Caco-2 (cell line): ENCODE measurements around the gene DHX57. TPM values are rescaled to one million over a fixed set of nuclear protein-coding genes. Genes with fewer than 3 reads are reported as not detected.

ENCODE experiments used
- BruUV-seq: library from RNA; stranded (reverse); fragments of 400-500 nt; replicated peaks from 2 replicates; lab custom pipeline; 2021; lab: Mats Ljungman, UMichigan
- CTCF ChIA-PET: fragments of 300-600 bp; sonication (Branson Sonifier 250); formaldehyde crosslinking; loops from one replicate; lab custom pipeline; 2022; ENCODE audit warnings: antibody characterized with exemption; lab: Charles Lee
- POLR2A ChIA-PET: fragments of 300-600 bp; sonication (Branson Sonifier 250); formaldehyde crosslinking; loops from one replicate; lab custom pipeline; 2022; ENCODE audit warnings: antibody characterized with exemption; lab: Charles Lee
- DNase-seq, 2 experiments: peaks; one replicate each; pipeline versions ENCODE4 v3.0.0 to v3.0.0-alpha.2; 2020 to 2022
- H3K27me3 ChIP-seq: replicated peaks from 2 replicates; pipeline ENCODE4 v1.6.0; 2011; ENCODE audit warnings: low read length; ENCODE audit not compliant: control insufficient read depth, insufficient read depth
- H3K36me3 ChIP-seq: 2 replicates; pipeline ENCODE4 v1.5.1; 2011; ENCODE audit warnings: low read length; ENCODE audit not compliant: control insufficient read depth, insufficient read depth
- H3K4me1 ChIP-seq: fragments of 250-450 bp; sonication (Bioruptor Pico); 2 replicates; pipeline ENCODE4 v1.5.1; 2020; ENCODE audit warnings: mild to moderate bottlenecking
- H3K4me3 ChIP-seq: 2 replicates; pipeline ENCODE4 v1.5.1; 2011; ENCODE audit warnings: low read depth, mild to moderate bottlenecking, control low read depth, low read length
- H3K9me3 ChIP-seq: fragments of 250-450 bp; sonication (Bioruptor Pico); 2 replicates; pipeline ENCODE4 v1.5.1; 2020; ENCODE audit warnings: mild to moderate bottlenecking, moderate library complexity
- H3K27ac Mint-ChIP-seq: one replicate; pipeline ENCODE4 v1.8.0; 2022; ENCODE audit warnings: mixed read lengths; ENCODE audit not compliant: unreplicated experiment
- H3K27me3 Mint-ChIP-seq: one replicate; pipeline ENCODE4 v1.8.0; 2022; ENCODE audit warnings: mixed read lengths; ENCODE audit not compliant: insufficient read depth, unreplicated experiment
- H3K36me3 Mint-ChIP-seq: one replicate; pipeline ENCODE4 v1.8.0; 2022; ENCODE audit warnings: mild to moderate bottlenecking, mixed read lengths; ENCODE audit not compliant: insufficient read depth, unreplicated experiment
- H3K4me1 Mint-ChIP-seq: one replicate; pipeline ENCODE4 v1.8.0; 2022; ENCODE audit warnings: low read depth, mixed read lengths; ENCODE audit not compliant: unreplicated experiment
- H3K4me3 Mint-ChIP-seq: one replicate; pipeline ENCODE4 v1.8.0; 2022; ENCODE audit warnings: mild to moderate bottlenecking, moderate library complexity, mixed read lengths; ENCODE audit not compliant: unreplicated experiment
- H3K9me3 Mint-ChIP-seq: one replicate; pipeline ENCODE4 v1.8.0; 2022; ENCODE audit warnings: mixed read lengths; ENCODE audit not compliant: unreplicated experiment
- CTCF ChIP-seq, 2 experiments: fragments of 200-600 bp in 1 of 2; IDR thresholded peaks; 1 replicate in 1 of 2; 2 replicates in 1 of 2; pipeline versions ENCODE4 v1.5.1 to v1.8.0; 2011 to 2022; ENCODE audit warnings: antibody characterized with exemption in 1 of 2, control low read depth in 1 of 2, inconsistent platforms in 1 of 2, low read depth in 1 of 2, low read length in 1 of 2, mild to moderate bottlenecking in 1 of 2, moderate library complexity in 1 of 2; ENCODE audit not compliant: insufficient read depth in 1 of 2, severe bottlenecking in 1 of 2, unreplicated experiment in 1 of 2
- intact Hi-C: fragments of 100-400 bp; cut with micrococcal nuclease; formaldehyde crosslinking; loops from one replicate; pipeline ENCODE4 v1.10.0; 2022; ENCODE audit not compliant: unreplicated experiment
- total RNA-seq: library from RNA; stranded (reverse); gene quantifications from 2 replicates; pipeline ENCODE4 v1.2.3, GENCODE V29; 2022

The DHX57 gene
- total RNA-seq, 1 experiment from 2014 or later, result 20.6 TPM

- Mint-ChIP-seq H3K36me3 (peaks cover 5% of the 10 kb centered on the region), H3K27me3 (no peaks in the 10 kb centered on the region), H3K27ac (no peak overlapping the region), H3K9me3 (no peaks in the 10 kb centered on the region), H3K4me3 (no peak overlapping the region), H3K4me1 (no peaks in the 10 kb centered on the region)
- no peak overlapping the region for H3K4me3 ChIP-seq
- BruUV-seq, result no TSS peak
- ChIA-PET CTCF (no interaction called here), POLR2A (no interaction called here)
- no peak for DNase-seq
- intact Hi-C loops, result loop anchor here (5.0 to 10.0 kb wide), 2 partner anchors 84 to 302 kb away; partner anchors contain the start of gene SRSF7
- no peaks in the 10 kb centered on the region; the same call in 1 of the 2 replicates for H3K36me3 ChIP-seq
- no peaks in the 10 kb centered on the region for H3K9me3 ChIP-seq
- no peaks in the 10 kb centered on the region for H3K27me3 ChIP-seq
- no peak for TF ChIP-seq CTCF (IDR thresholded peaks at IDR 0.05; ENCODE audit: insufficient read depth in 1 of 2, low read depth in 1 of 2, low read length in 1 of 2, severe bottlenecking in 1 of 2, unreplicated experiment in 1 of 2)
- H3K4me1 ChIP-seq, result no peaks in the 10 kb centered on the region
Measured at GRCh38 chr2:38836791-38837190, 38.9 kb downstream of the DHX57 start.

DNA sequence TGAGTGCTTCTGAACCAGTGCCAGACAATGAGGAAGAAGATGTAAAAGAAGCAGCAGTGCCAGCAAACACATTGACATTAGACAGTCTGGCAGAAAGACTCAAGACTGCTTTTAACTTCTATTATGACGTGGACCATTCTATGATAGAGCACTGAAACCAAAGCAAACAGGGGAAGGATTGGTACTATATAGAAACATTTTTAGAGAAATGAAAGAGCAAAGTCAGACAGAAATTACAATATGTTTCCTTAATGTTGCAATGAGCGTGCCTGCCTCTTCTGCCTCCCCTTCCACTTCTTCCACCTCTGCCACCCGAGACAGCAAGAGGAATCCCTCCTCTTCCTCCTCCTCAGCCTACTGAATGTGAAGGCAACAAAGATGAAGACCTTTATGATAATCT is 39.7 kb downstream of the DHX57 start:
- no peaks in the 10 kb centered on the region for H3K9me3 ChIP-seq
- H3K36me3 Mint-ChIP-seq, result peaks cover 5% of the 10 kb centered on the region
- intact Hi-C loops, result loop anchor here (5.0 to 10.0 kb wide), 2 partner anchors 84 to 301 kb away; partner anchors contain the start of gene SRSF7
- no peaks in the 10 kb centered on the region for H3K27me3 Mint-ChIP-seq
- H3K27me3 ChIP-seq, result no peaks in the 10 kb centered on the region
- POLR2A ChIA-PET, result no interaction called here
- no peak for DNase-seq
- no peak for TF ChIP-seq CTCF (IDR thresholded peaks at IDR 0.05; ENCODE audit: insufficient read depth in 1 of 2, low read depth in 1 of 2, low read length in 1 of 2, severe bottlenecking in 1 of 2, unreplicated experiment in 1 of 2)
- BruUV-seq, result no TSS peak
- no peaks in the 10 kb centered on the region for H3K4me1 ChIP-seq
- no peak overlapping the region for H3K27ac Mint-ChIP-seq
- H3K4me3 Mint-ChIP-seq, result no peak overlapping the region
- CTCF ChIA-PET, result no interaction called here
- no peaks in the 10 kb centered on the region for H3K4me1 Mint-ChIP-seq
- H3K4me3 ChIP-seq, result no peak overlapping the region
- H3K9me3 Mint-ChIP-seq, result no peaks in the 10 kb centered on the region
- no peaks in the 10 kb centered on the region for H3K36me3 ChIP-seq

GRCh38 chr2:38835015-38835601 is 40.6 kb downstream of the DHX57 start:
- no peaks in the 10 kb centered on the region for H3K9me3 ChIP-seq
- H3K4me1 ChIP-seq, result no peaks in the 10 kb centered on the region
- intact Hi-C loops, result loop anchor here (5.0 to 10.0 kb wide), 2 partner anchors 83 to 300 kb away; partner anchors contain the start of gene SRSF7
- no peaks in the 10 kb centered on the region for H3K27me3 Mint-ChIP-seq
- H3K4me1 Mint-ChIP-seq, result no peaks in the 10 kb centered on the region
- H3K36me3 Mint-ChIP-seq, result peaks cover 5% of the 10 kb centered on the region
- POLR2A ChIA-PET, result no interaction called here
- peak; percentile 44 to 48 for TF ChIP-seq CTCF (IDR thresholded peaks at IDR 0.05; ENCODE audit: insufficient read depth in 1 of 2, low read depth in 1 of 2, low read length in 1 of 2, severe bottlenecking in 1 of 2, unreplicated experiment in 1 of 2)
- no peaks in the 10 kb centered on the region for H3K27me3 ChIP-seq
- H3K36me3 ChIP-seq, result no peaks in the 10 kb centered on the region
- CTCF ChIA-PET, result no interaction called here
- no peak overlapping the region for H3K4me3 ChIP-seq
- BruUV-seq, result no TSS peak
- no peaks in the 10 kb centered on the region for H3K9me3 Mint-ChIP-seq
- H3K27ac Mint-ChIP-seq, result no peak overlapping the region
- peak in 1 of 2 experiments; percentile 40 for DNase-seq
- no peak overlapping the region for H3K4me3 Mint-ChIP-seq
